Measurements from ENCODE around the gene ERP27. TPM values are rescaled to one million over a fixed set of nuclear protein-coding genes. Genes with fewer than 3 reads are reported as not detected.

ERP27 gene
- not detected in 2 replicates for total RNA-seq

DNA sequence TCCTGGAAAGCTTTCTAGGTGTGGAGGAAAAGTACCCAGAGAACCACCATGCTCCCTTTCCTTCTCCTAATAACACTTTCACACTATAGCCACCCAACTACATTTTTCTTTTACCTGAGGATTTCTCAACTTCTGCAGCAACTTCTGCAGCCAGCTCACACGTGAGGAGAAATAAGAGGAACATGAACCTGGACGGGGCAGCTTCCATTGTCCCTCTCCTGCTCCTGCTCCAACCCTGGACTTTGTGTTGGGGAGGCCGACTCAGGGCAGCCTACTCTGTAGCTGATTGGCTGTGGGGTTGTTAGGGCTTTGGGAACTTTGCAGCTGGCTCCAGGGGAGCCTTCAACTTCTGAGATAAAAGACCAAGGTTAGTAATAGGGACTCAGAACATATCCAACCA lies at the start of gene ERP27:
ERP27 (minus strand) TSS at position 237 of the 400 bp plus-strand sequence; CDS start at position 208, 29 bp downstream.

DNA sequence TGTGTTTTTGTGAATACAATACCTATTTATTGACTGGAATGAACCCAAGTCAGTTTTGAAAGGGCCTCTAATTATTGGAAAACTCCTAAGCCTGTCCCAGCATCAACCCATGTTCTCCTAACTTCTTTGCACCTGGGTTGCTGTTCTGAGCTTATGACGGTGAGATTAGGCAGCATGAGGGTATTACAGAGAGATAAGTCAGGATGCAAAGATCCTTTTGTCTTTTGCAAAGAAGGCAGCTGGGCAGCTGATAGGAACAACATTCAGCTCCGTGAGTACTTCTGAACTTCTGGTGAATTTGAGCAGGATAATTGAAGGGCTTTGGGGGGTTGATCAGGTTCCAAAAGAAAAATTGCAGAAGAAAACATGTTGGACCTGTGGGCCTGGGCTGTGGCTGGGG lies 34.5 kb upstream of the ERP27 start, which contains the start of gene PDE6H:
PDE6H (plus strand) TSS at position 227 of the 400 bp plus-strand sequence. CDS start 4,971 bp downstream, outside the sequence.

GRCh38 chr12:14961466-14962152 lies 23.3 kb upstream of the ERP27 start, which contains the start of gene ARHGDIB:
Gene ARHGDIB, minus strand, starts transcription at chr12:14961601. Its CDS starts 10,889 bp downstream, at chr12:14950712.

DNA sequence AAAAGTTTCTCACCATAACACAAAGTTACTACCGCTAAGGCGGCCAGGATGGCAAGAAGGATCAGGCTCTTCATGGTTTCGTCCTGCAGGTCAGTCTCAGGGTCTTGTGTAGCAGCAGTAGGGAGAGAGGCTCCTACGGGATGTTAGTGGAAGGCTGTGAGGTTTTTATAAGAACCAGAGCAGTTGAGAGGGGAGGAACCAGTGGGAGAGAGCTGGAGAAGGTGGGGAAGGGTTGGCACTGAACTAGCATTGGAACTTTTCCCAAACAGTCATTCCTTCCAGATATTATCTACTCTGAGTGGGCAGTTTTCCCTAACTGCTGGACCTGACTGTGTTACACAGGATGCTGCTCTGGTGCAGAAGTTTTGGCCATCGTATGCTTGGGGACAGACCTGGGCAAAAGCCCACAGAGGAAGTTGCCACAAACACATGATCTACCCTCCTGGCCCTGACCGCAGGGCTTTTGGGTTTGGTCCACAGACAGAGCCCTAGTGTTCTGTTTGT lies 52.6 kb downstream of the ERP27 start, which contains the start of gene MGP:
MGP (minus strand) TSS at position 137 of the 504 bp plus-strand sequence; CDS start at position 74, 63 bp downstream.

Other genes with a start within 250 kb of the ERP27 start
- not detected in 2 replicates for gene GUCY2C, start 241.9 kb downstream of the ERP27 start, total RNA-seq
- 10.0 and 11.4 TPM in 2 replicates for gene WBP11, start 135.1 kb downstream of the ERP27 start, total RNA-seq
- gene C12orf60, start 134.9 kb downstream of the ERP27 start, total RNA-seq: 0.57 and 0.74 TPM in 2 replicates
- gene SMCO3, start 124.4 kb downstream of the ERP27 start, total RNA-seq: 0.71 and 0.92 TPM in 2 replicates
- under 0.01 TPM in 2 replicates for gene ART4, start 95.0 kb downstream of the ERP27 start, total RNA-seq
- 8.0 and 15.5 TPM in 2 replicates for gene MGP, start 52.7 kb downstream of the ERP27 start, total RNA-seq
- gene ARHGDIB, start 23.1 kb upstream of the ERP27 start, total RNA-seq: 1.1 and 1.2 TPM in 2 replicates
- not detected in 2 replicates for gene PDE6H, start 34.5 kb upstream of the ERP27 start, total RNA-seq